Uterus (tissue), 4 donors: ENCODE data around the gene SPINT1. TPM values are rescaled to one million over a fixed set of nuclear protein-coding genes. Genes with fewer than 3 reads are reported as not detected.
A peak's percentile ranks its signal among the peaks of the same experiment; 100 is the strongest.

ENCODE experiments used
- DNase-seq, 2 donors: peaks; one replicate each; pipeline ENCODE4 v3.0.0-alpha.2; 2019 to 2020
- H3K27ac ChIP-seq, 2 donors: fragments of 200-600 bp; sonication (generic); 1 replicate in 1 of 2; 2 replicates in 1 of 2; pipeline ENCODE4 v1.5.1; 2016 to 2018
- H3K27me3 ChIP-seq, 2 donors: fragments of 200-600 bp; sonication (generic); one replicate each; pipeline ENCODE4 v1.5.1; 2018 to 2019; ENCODE audit warnings: control low read depth in 1 of 2
- H3K36me3 ChIP-seq, 2 donors: fragments of 200-600 bp; sonication (generic); one replicate each; pipeline ENCODE4 v1.5.1; 2019; ENCODE audit warnings: control low read depth in 1 of 2
- H3K4me1 ChIP-seq, 2 donors: fragments of 200-600 bp; sonication (generic); one replicate each; pipeline ENCODE4 v1.5.1; 2018 to 2019; ENCODE audit warnings: control low read depth in 1 of 2
- H3K4me3 ChIP-seq, 2 donors: fragments of 200-600 bp; sonication (generic); 1 replicate in 1 of 2; 2 replicates in 1 of 2; pipeline ENCODE4 v1.5.1; 2018 to 2019; ENCODE audit warnings: mild to moderate bottlenecking in 1 of 2
- H3K9me3 ChIP-seq, 2 donors: fragments of 200-600 bp; sonication (generic); one replicate each; pipeline ENCODE4 v1.5.1; 2019; ENCODE audit warnings: control low read depth in 1 of 2
- POLR2A ChIP-seq, 2 donors: fragments of 450-650 bp; IDR thresholded peaks; one replicate each; pipeline ENCODE4 v1.6.1; 2016; ENCODE audit warnings: antibody characterized with exemption in 2 of 2, mild to moderate bottlenecking in 1 of 2, moderate library complexity in 1 of 2
- intact Hi-C: fragments of 100-400 bp; cut with DNase I; formaldehyde crosslinking; loops from one replicate; pipeline ENCODE4 v1.15.1; 2023; ENCODE audit warnings: low total_unique reads
- total RNA-seq, 4 donors: library from RNA; depleted of rRNA in 3 of 4; stranded (reverse); fragments of >200 nt in 3 of 4; gene quantifications; one replicate each; pipeline versions ENCODE4 v1.1.0 to v1.2.4, GENCODE V29; 2014 to 2023
- TF ChIP-seq, protein P1 (sequence below), 4 experiments: fragments of 200-600 bp in 2 of 4; fragments of 450-650 bp in 2 of 4; sonication (generic) in 2 of 4; IDR thresholded peaks; one replicate each; pipeline ENCODE4 v1.5.1; 2016 to 2019; ENCODE audit warnings: antibody characterized with exemption in 4 of 4, mild to moderate bottlenecking in 2 of 4, moderate library complexity in 1 of 4
- donor health status: DM: yes; HTN: yes; CAD: no.

The SPINT1 gene
- total RNA-seq, 4 donors from 2014 or later: 2.0 to 38.1 (median 2.3) TPM; not detected in 1

DNA sequence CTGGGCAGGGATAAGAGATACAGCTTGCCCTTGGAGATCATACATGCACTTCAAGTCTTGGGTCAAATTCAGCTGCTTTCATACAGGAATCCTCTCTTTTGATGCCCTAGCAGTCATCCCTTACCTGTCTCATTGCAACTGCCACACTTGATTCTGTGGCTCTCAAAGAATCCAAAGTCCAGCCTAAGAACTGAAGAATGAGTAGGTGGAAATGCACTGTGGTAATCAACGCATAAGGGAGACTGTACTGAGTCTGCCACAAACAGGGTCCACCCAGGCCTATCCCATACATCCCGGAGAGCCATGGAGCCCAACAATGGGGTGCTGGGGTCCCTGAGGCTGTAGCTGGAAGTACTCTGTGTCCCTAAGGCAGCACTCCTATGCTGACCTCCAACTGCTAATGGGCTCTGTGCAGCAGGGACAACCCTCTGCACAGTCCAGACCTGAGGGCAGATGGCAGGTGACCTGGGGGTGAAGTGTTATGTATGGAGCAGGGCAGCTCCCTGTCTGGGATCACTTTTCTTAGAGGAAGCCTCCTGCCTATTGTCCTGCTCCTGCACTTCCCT lies 48.7 kb downstream of the SPINT1 start:
- no peak for TF ChIP-seq POLR2A (IDR thresholded peaks at IDR 0.05)
- TF ChIP-seq, protein P1, sequence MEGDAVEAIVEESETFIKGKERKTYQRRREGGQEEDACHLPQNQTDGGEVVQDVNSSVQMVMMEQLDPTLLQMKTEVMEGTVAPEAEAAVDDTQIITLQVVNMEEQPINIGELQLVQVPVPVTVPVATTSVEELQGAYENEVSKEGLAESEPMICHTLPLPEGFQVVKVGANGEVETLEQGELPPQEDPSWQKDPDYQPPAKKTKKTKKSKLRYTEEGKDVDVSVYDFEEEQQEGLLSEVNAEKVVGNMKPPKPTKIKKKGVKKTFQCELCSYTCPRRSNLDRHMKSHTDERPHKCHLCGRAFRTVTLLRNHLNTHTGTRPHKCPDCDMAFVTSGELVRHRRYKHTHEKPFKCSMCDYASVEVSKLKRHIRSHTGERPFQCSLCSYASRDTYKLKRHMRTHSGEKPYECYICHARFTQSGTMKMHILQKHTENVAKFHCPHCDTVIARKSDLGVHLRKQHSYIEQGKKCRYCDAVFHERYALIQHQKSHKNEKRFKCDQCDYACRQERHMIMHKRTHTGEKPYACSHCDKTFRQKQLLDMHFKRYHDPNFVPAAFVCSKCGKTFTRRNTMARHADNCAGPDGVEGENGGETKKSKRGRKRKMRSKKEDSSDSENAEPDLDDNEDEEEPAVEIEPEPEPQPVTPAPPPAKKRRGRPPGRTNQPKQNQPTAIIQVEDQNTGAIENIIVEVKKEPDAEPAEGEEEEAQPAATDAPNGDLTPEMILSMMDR (IDR thresholded peaks at IDR 0.05): no peak
- intact Hi-C loops: no loop called here
- no peaks in the 10 kb centered on the region for H3K27me3 ChIP-seq

DNA sequence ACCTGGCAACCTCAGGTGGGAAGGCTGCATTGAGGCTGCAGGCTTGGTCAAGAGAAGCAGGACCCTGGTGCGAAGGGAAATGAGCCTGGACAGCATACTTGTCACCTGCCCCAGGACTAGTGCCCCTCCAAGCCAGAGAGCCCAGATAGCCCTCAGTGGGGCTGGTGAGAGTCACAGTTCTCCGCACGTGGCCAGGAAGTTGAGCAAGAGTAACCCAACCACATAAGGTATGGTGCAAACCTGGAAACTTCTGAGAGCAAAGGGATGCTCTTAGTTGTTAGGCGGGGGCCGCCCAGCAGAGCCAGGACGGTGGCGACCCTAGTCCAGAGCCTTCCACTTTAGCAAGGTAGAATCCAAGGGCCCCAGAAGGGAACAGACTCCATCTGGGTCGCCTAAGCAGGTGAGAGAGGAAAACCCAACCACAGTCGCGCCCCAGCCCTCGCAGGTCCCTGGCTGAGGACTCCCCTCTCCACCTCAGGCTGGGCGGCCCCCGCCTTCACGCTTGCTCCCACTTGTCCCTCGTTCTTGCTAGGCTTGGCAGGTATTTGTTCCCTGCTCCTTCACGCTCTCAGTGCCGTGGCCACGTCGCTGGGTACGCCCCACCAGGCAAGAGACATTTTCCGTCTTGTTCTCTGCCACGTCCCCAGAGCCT lies 49.3 kb downstream of the SPINT1 start:
- Histone ChIP-seq H3K27ac (peak overlapping the region; percentile 86 to 91), H3K4me3 (no peak overlapping the region)

More for the DNA sequence above, 48.7 kb downstream of the SPINT1 start:
- Histone ChIP-seq H3K9me3 (no peaks in the 10 kb centered on the region), H3K36me3 (no peaks in the 10 kb centered on the region), H3K4me3 (no peak overlapping the region), H3K27ac (no peak overlapping the region), H3K4me1 (no peaks in the 10 kb centered on the region)
- no peak for DNase-seq

DNA sequence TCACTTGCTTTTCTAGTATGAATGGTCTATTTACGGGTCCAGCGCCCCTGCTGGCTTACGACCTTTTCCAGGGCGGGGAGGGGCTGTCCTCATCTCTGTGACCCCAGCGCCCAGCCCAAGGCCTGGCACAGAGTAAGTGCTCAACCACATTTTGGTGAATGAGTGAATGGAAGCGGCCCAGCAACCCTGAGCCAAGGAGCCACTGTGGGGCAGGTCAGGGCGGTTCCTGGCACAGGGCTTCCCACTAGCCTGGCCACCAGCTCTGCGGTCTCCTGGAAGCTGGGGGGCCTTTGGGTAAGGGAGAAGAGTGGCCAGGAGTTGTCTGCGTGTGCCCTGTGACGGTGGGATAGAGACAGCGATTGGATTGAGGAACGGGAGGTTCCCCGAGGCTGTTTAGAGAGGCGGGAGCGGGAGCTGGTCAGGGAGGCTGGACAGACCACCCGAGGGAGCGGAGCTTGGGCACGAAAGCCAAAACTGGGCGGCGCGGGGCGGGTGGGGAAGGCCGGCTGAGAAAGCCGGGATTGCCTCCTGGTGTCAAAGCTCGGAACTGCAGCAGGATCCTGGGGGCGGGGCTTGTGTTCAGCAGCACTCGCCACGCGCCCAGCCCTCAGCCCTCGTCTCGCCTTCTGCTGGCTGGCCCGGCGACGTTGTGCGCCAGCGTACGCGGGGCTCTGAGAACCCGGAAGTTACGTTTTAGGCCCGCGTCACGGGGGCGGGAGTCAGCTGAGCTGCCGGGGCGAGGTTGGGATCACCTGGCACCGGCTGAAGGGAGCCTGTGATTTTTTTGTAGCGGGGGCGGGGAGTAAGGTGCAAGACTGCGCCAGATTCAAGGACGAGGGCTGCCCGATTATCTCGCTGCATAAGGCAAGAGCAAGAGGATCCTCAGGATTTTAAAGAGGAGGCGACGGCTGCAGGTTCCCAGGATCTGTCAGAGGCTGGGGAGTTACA lies 50.2 kb downstream of the SPINT1 start, which contains the start of gene VPS18:
TSS of gene VPS18 (plus strand) at position 718 of the 948 bp plus-strand sequence. CDS start 319 bp downstream, outside the sequence.
- TF ChIP-seq, protein P1 (IDR thresholded peaks at IDR 0.05): peak; percentile 93 to 98 (median 98)
- peak; percentile 62 to 75 for TF ChIP-seq POLR2A (IDR thresholded peaks at IDR 0.05)
- Histone ChIP-seq H3K4me1 (no peaks in the 10 kb centered on the region), H3K27ac (peak within 1 kb of the TSS; percentile 86 to 91), H3K27me3 (no peaks in the 10 kb centered on the region), H3K36me3 (no peaks in the 10 kb centered on the region), H3K9me3 (no peaks in the 10 kb centered on the region), H3K4me3 (peak within 1 kb of the TSS; percentile 59 to 83)
- intact Hi-C loops: no loop called here
- peak; percentile 98 to 100 for DNase-seq

More for the DNA sequence above, 49.3 kb downstream of the SPINT1 start:
- intact Hi-C loops: no loop called here
- Histone ChIP-seq H3K9me3 (no peaks in the 10 kb centered on the region), H3K27me3 (no peaks in the 10 kb centered on the region), H3K36me3 (no peaks in the 10 kb centered on the region), H3K4me1 (no peaks in the 10 kb centered on the region)
- no peak for DNase-seq
- TF ChIP-seq, protein P1 (IDR thresholded peaks at IDR 0.05): no peak
- no peak for TF ChIP-seq POLR2A (IDR thresholded peaks at IDR 0.05)

DNA sequence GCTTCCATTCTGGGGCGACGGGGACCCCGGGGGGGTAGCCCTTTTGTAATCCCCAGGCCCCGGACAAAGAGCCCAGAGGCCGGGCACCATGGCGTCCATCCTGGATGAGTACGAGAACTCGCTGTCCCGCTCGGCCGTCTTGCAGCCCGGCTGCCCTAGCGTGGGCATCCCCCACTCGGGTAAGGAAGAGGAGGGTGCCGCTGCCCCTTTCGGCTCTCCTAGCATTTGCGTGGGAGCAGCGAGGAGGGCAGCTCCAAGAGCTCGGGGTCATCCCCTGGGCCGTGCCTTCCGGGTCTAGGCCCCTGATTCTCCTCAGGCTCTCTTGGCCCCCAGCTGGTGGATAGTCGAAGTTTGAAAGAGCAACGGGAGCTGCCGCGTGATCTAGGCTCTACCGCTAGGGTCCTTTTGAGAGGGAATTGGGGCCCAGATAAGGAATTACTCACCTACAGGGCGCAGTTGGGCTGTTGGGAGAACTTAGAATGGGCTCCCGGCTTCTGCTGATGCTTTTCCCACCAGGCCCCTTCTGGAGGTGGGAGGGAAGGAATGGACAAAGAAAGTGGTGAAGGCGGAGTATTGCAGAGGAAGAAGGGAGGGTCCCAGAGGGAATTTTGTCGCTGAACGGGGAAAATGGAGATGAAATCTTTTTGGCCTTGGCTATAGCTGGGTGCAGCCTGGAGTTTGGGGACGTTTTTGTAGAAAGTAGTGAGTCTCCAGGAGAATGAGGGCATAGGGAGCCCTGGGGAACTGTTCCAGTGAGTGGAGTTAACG lies 51.0 kb downstream of the SPINT1 start:
- peak; percentile 48 for DNase-seq
- intact Hi-C loops: no loop called here
- peak overlapping the region; percentile 59 to 83 for H3K4me3 ChIP-seq

More for the DNA sequence above, 51.0 kb downstream of the SPINT1 start:
- H3K36me3 ChIP-seq: no peaks in the 10 kb centered on the region
- TF ChIP-seq, protein P1 (IDR thresholded peaks at IDR 0.05): peak in 3 of 4 experiments; percentile 28 to 58 (median 33)
- no peak for TF ChIP-seq POLR2A (IDR thresholded peaks at IDR 0.05)
- H3K4me1 ChIP-seq: no peaks in the 10 kb centered on the region
- H3K27me3 ChIP-seq: no peaks in the 10 kb centered on the region
- H3K27ac ChIP-seq: peak overlapping the region; percentile 86 to 91
- no peaks in the 10 kb centered on the region for H3K9me3 ChIP-seq
